BE2C (cell line): ENCODE data around the gene BANF1.

ENCODE experiments used
- DNase-seq: peaks from one replicate; pipeline ENCODE4 v3.0.0-alpha.2; 2020
- H3K27me3 ChIP-seq: fragments of 250-450 bp; sonication (Bioruptor Pico); 2 replicates; pipeline ENCODE4 v1.5.1; 2020; ENCODE audit warnings: mild to moderate bottlenecking
- H3K36me3 ChIP-seq: fragments of 250-450 bp; sonication (Bioruptor Pico); 2 replicates; pipeline ENCODE4 v1.5.1; 2020; ENCODE audit warnings: mild to moderate bottlenecking
- H3K4me1 ChIP-seq: fragments of 250-450 bp; sonication (Bioruptor Pico); 2 replicates; pipeline ENCODE4 v1.5.1; 2020
- H3K4me3 ChIP-seq: 2 replicates; pipeline ENCODE4 v1.5.1; 2011; ENCODE audit warnings: low read depth, low read length
- H3K9me3 ChIP-seq: fragments of 250-450 bp; sonication (Bioruptor Pico); 2 replicates; pipeline ENCODE4 v1.5.1; 2020
- TF ChIP-seq, protein P1 (sequence below): IDR thresholded peaks from 2 replicates; pipeline ENCODE4 v1.5.1; 2012; ENCODE audit warnings: mild to moderate bottlenecking, low read depth, low read length

BANF1 gene

DNA sequence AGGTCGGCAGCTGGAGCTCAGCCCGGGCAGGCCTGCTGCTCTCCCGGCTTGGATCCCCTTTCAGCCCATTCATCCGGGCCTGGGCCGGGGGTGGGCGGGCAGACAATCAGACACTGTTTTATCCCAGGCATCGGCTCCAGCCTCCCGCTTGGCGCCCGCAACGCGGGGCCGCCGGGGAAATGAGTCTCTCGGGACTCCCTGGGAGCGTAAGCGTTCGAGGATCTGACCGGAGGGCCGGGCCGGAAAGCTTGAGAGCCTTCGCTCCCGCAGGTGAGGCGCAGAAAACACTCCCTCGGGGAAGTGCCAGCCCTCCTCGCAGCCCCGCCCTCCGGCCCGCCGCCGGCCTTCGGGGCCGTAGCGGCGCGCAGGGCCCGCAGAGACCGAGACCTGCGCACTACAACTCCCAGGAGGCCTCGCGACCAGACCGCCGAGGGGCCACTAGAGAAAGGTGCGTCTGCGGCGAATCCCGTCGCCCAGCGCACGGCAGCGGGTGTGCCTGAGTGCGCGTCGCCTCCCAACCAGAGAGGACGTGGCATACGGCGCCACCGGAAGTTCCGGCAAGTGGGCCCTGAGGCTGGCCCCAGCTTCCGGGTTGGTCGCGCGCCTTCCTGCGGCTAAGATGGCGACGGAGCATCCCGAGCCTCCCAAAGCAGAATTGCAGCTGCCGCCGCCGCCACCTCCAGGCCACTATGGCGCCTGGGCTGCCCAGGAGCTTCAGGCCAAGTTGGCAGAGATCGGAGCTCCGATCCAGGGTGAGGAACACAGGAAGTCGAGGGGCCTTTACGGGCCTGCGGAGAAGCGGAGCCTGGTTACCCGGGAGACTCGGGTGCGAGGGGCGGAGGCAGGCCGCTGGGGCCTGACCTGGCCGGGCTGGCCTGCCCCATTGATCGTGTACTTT is 49.7 kb downstream of the BANF1 start, which contains the start of gene SF3B2:
TSS of gene SF3B2 (plus strand) at position 599 of the 898 bp plus-strand sequence. CDS start at position 620, 21 bp downstream.
- Histone ChIP-seq H3K27me3 (no peaks in the 10 kb centered on the region), H3K36me3 (peaks cover 25% of the 10 kb centered on the region), H3K4me3 (peak within 1 kb of the TSS; percentile 80), H3K9me3 (no peaks in the 10 kb centered on the region), H3K4me1 (peaks cover 6% of the 10 kb centered on the region)
- peak; percentile 99 for DNase-seq
- TF ChIP-seq, protein P1, sequence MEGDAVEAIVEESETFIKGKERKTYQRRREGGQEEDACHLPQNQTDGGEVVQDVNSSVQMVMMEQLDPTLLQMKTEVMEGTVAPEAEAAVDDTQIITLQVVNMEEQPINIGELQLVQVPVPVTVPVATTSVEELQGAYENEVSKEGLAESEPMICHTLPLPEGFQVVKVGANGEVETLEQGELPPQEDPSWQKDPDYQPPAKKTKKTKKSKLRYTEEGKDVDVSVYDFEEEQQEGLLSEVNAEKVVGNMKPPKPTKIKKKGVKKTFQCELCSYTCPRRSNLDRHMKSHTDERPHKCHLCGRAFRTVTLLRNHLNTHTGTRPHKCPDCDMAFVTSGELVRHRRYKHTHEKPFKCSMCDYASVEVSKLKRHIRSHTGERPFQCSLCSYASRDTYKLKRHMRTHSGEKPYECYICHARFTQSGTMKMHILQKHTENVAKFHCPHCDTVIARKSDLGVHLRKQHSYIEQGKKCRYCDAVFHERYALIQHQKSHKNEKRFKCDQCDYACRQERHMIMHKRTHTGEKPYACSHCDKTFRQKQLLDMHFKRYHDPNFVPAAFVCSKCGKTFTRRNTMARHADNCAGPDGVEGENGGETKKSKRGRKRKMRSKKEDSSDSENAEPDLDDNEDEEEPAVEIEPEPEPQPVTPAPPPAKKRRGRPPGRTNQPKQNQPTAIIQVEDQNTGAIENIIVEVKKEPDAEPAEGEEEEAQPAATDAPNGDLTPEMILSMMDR, result no peak

DNA sequence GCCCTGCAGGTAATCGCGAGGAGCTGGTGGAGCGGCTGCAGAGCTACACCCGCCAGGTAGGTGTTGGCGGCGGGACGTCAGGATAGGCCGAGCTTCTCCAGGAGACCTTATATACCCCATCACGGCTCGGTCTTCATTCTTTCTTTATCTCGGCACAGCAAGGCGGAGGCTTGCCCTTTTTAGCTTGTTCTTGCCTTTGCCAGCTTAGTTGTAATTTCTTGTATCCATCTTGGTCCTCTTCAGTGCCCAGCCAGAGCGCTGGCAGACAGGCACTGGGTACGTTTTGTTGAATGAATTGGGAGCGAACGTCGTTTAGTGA is 50.3 kb downstream of the BANF1 start:
- Histone ChIP-seq H3K4me3 (peak overlapping the region; percentile 80), H3K27me3 (no peaks in the 10 kb centered on the region)

More for the DNA sequence above, 50.3 kb downstream of the BANF1 start:
- H3K4me1 ChIP-seq, result peaks cover 6% of the 10 kb centered on the region
- DNase-seq, result no peak
- H3K9me3 ChIP-seq, result no peaks in the 10 kb centered on the region
- TF ChIP-seq, protein P1, result no peak
- peaks cover 31% of the 10 kb centered on the region for H3K36me3 ChIP-seq
